ENCODE data around the gene C1QTNF6. TPM values are rescaled to one million over a fixed set of nuclear protein-coding genes. Genes with fewer than 3 reads are reported as not detected.
"Not testable (repeated sequence)": the region's sequence is repeated elsewhere in the genome, so short reads cannot be mapped to it uniquely, and the experiment has no call there.

Gene C1QTNF6
- total RNA-seq, 1 donor from 2014 or later: 8.2 TPM

- TF ChIP-seq CTCF (IDR thresholded peaks at IDR 0.05): no peak
- no peak for DNase-seq
- Mint-ChIP-seq H3K36me3 (ENCODE audit: low read depth) (peaks cover 1% of the 10 kb centered on the region), H3K4me3 (no peak overlapping the region), H3K9me3 (no peaks in the 10 kb centered on the region), H3K27me3 (no peaks in the 10 kb centered on the region), H3K4me1 (peaks cover 31% of the 10 kb centered on the region), H3K27ac (no peak overlapping the region)
- POLR2A ChIA-PET: interaction anchor here (1.2 kb wide), 1 partner anchor 16 kb away, joined by 3 read pairs; no protein-coding TSS in a partner anchor
- no peak for ATAC-seq (ENCODE audit: low read depth)
- intact Hi-C loops (cut with micrococcal nuclease): no loop called here
- CTCF ChIA-PET: interaction anchor here (0.6 to 1.0 kb wide), 3 partner anchors 13 to 1471 kb away, joined by 3 read pairs; no protein-coding TSS in a partner anchor
Observed at GRCh38 chr22:37202716-37203115, 14.7 kb upstream of the C1QTNF6 start.

- no peak for TF ChIP-seq CTCF (IDR thresholded peaks at IDR 0.05)
- Mint-ChIP-seq H3K4me1 (peaks cover 33% of the 10 kb centered on the region), H3K36me3 (ENCODE audit: low read depth) (peaks cover 1% of the 10 kb centered on the region), H3K27ac (no peak overlapping the region), H3K9me3 (no peaks in the 10 kb centered on the region), H3K27me3 (no peaks in the 10 kb centered on the region), H3K4me3 (no peak overlapping the region)
- intact Hi-C loops (cut with micrococcal nuclease): no loop called here
- ATAC-seq (ENCODE audit: low read depth): no peak
- DNase-seq: no peak
- POLR2A ChIA-PET: interaction anchor here (1.2 to 5.8 kb wide), 2 partner anchors 17 to 42 kb away, joined by 3 to 98 read pairs; partner anchors contain the start of gene RAC2
- CTCF ChIA-PET: interaction anchor here (0.6 to 1.0 kb wide), 2 partner anchors 14 to 1472 kb away, joined by 3 read pairs; no protein-coding TSS in a partner anchor
Observed at GRCh38 chr22:37202001-37202555, 14.0 kb upstream of the C1QTNF6 start.

- POLR2A ChIA-PET: interaction anchor here (0.6 to 5.8 kb wide), 3 partner anchors 21 to 42 kb away, joined by 3 to 98 read pairs (median 4); partner anchors contain the start of gene RAC2
Observed at GRCh38 chr22:37201443-37201820, 13.4 kb upstream of the C1QTNF6 start.

GRCh38 chr22:37199760-37200108, 11.7 kb upstream of the C1QTNF6 start:
- Mint-ChIP-seq H3K27me3 (no peaks in the 10 kb centered on the region), H3K27ac (peak overlapping the region; percentile 94), H3K4me1 (peaks cover 28% of the 10 kb centered on the region), H3K9me3 (no peaks in the 10 kb centered on the region), H3K36me3 (ENCODE audit: low read depth) (peaks cover 1% of the 10 kb centered on the region), H3K4me3 (peak overlapping the region; percentile 87)
- no peak for TF ChIP-seq CTCF (IDR thresholded peaks at IDR 0.05)
- POLR2A ChIA-PET: interaction anchor here (0.6 to 5.8 kb wide), 18 partner anchors 9 to 409 kb away, joined by 3 to 98 read pairs (median 7); partner anchors contain the start of genes GGA1 and RAC2
- CTCF ChIA-PET: interaction anchor here (0.7 to 4.4 kb wide), 23 partner anchors 17 to 424 kb away, joined by 3 to 64 read pairs (median 5); partner anchors contain the start of genes IFT27, NCF4 and RAC2
- intact Hi-C loops (cut with micrococcal nuclease): loop anchor here (1.0 to 10.0 kb wide), 10 partner anchors 19 to 655 kb away; partner anchors contain the start of genes KCTD17, NCF4 and RAC2
- no peak for ATAC-seq (ENCODE audit: low read depth)
- DNase-seq: no peak

More at GRCh38 chr22:37201443-37201820, 13.4 kb upstream of the C1QTNF6 start:
- H3K27me3 Mint-ChIP-seq; H3K9me3 Mint-ChIP-seq; DNase-seq; H3K4me3 Mint-ChIP-seq; H3K27ac Mint-ChIP-seq; ATAC-seq (ENCODE audit: low read depth); intact Hi-C loops (cut with micrococcal nuclease); H3K36me3 Mint-ChIP-seq (ENCODE audit: low read depth): not testable (repeated sequence)
- CTCF ChIA-PET: interaction anchor here (2.7 to 4.4 kb wide), 2 partner anchors 15 to 59 kb away, joined by 18 to 64 read pairs; no protein-coding TSS in a partner anchor
- H3K4me1 Mint-ChIP-seq: peaks cover 33% of the 10 kb centered on the region

GRCh38 chr22:37199103-37199759, 11.2 kb upstream of the C1QTNF6 start:
- peaks cover 28% of the 10 kb centered on the region for H3K4me1 Mint-ChIP-seq
- peak overlapping the region; percentile 94 for H3K27ac Mint-ChIP-seq
- ChIA-PET CTCF (interaction anchor here (0.9 to 4.4 kb wide), 23 partner anchors 18 to 442 kb away, joined by 3 to 64 read pairs (median 5); partner anchors contain the start of genes IFT27, NCF4 and RAC2), POLR2A (interaction anchor here (0.6 to 5.8 kb wide), 20 partner anchors 10 to 470 kb away, joined by 3 to 98 read pairs (median 7); partner anchors contain the start of genes GGA1 and RAC2)
- intact Hi-C loops (cut with micrococcal nuclease): loop anchor here (1.0 to 10.0 kb wide), 10 partner anchors 19 to 654 kb away; partner anchors contain the start of genes KCTD17, NCF4 and RAC2
- H3K36me3 Mint-ChIP-seq (ENCODE audit: low read depth): peaks cover 1% of the 10 kb centered on the region
- H3K9me3 Mint-ChIP-seq: no peaks in the 10 kb centered on the region
- DNase-seq (peak; percentile 99), ATAC-seq (ENCODE audit: low read depth) (peak; percentile 97)
- no peaks in the 10 kb centered on the region for H3K27me3 Mint-ChIP-seq
- H3K4me3 Mint-ChIP-seq: peak overlapping the region; percentile 87
- TF ChIP-seq CTCF (IDR thresholded peaks at IDR 0.05): peak; percentile 22
